Neural cell (in vitro differentiated cells): ENCODE measurements around the gene NKIRAS1. TPM values are rescaled to one million over a fixed set of nuclear protein-coding genes. Genes with fewer than 3 reads are reported as not detected.

ENCODE experiments used
- H2AFZ ChIP-seq: fragments of 200-600, 300-800 bp; sonication (generic), shearing (Covaris generic); 2 replicates; pipeline ENCODE4 v1.6.0; 2014; ENCODE audit warnings: low read depth, mild to moderate bottlenecking, antibody characterized with exemption, low read length, moderate library complexity
- H3F3A ChIP-seq: fragments of 200-600 bp; shearing (Covaris generic); 2 replicates; pipeline ENCODE4 v1.6.1; 2016; ENCODE audit warnings: mild to moderate bottlenecking, moderate library complexity, mixed read lengths, antibody characterized with exemption, low read length; ENCODE audit not compliant: insufficient read depth, poor library complexity, severe bottlenecking
- H3K27ac ChIP-seq: fragments of 200-600, 300-800 bp; sonication (generic), shearing (Covaris generic); 2 replicates; pipeline ENCODE4 v1.5.1; 2014; ENCODE audit warnings: mild to moderate bottlenecking, low read length, moderate library complexity
- H3K27me3 ChIP-seq: fragments of 300-800, 200-600 bp; sonication (generic), shearing (Covaris generic); 2 replicates; pipeline ENCODE4 v1.6.0; 2014; ENCODE audit warnings: mild to moderate bottlenecking, low read depth, low read length, moderate library complexity; ENCODE audit not compliant: insufficient read depth
- H3K36me3 ChIP-seq: fragments of 300-800, 200-600 bp; sonication (generic), shearing (Covaris generic); 2 replicates; pipeline ENCODE4 v1.5.1; 2014; ENCODE audit warnings: mild to moderate bottlenecking, antibody characterized with exemption, low read length, moderate library complexity; ENCODE audit not compliant: insufficient read depth
- H3K4me2 ChIP-seq: fragments of 300-800, 200-600 bp; sonication (generic), shearing (Covaris generic); 2 replicates; pipeline ENCODE4 v1.6.0; 2014; ENCODE audit warnings: mild to moderate bottlenecking, low read length
- H3K4me3 ChIP-seq: fragments of 300-800, 200-600 bp; sonication (generic), shearing (Covaris generic); 2 replicates; pipeline ENCODE4 v1.5.1; 2014; ENCODE audit warnings: mild to moderate bottlenecking, low read length, moderate library complexity
- H3K79me2 ChIP-seq: fragments of 200-600 bp; shearing (Covaris generic); replicated peaks from 2 replicates; pipeline ENCODE4 v1.6.0; 2014; ENCODE audit warnings: mild to moderate bottlenecking, low read length, moderate library complexity; ENCODE audit not compliant: insufficient read depth
- H3K9ac ChIP-seq: fragments of 300-800, 200-600 bp; sonication (generic), shearing (Covaris generic); 2 replicates; pipeline ENCODE4 v1.6.1; 2016; ENCODE audit warnings: mild to moderate bottlenecking, low read length, mixed read lengths
- H3K9me2 ChIP-seq: fragments of 200-600 bp; shearing (Covaris generic); 2 replicates; pipeline ENCODE4 v1.6.1; 2016; ENCODE audit warnings: mild to moderate bottlenecking, low read length, mixed read lengths; ENCODE audit not compliant: insufficient read depth
- H3K9me3 ChIP-seq: fragments of 200-600, 300-800 bp; sonication (generic), shearing (Covaris generic); 2 replicates; pipeline ENCODE4 v1.6.1; 2016; ENCODE audit warnings: mild to moderate bottlenecking, mixed run types, low read length, moderate library complexity, mixed read lengths
- H4K20me1 ChIP-seq: fragments of 200-600 bp; shearing (Covaris generic); 2 replicates; pipeline ENCODE4 v1.6.1; 2016; ENCODE audit warnings: mild to moderate bottlenecking, mixed run types; ENCODE audit not compliant: insufficient read depth
- EP300 ChIP-seq: fragments of 450-650 bp; conservative IDR thresholded peaks from 2 replicates; pipeline ENCODE4 v1.6.1; 2014; ENCODE audit warnings: antibody characterized with exemption, mild to moderate bottlenecking, moderate library complexity; ENCODE audit not compliant: poor library complexity, severe bottlenecking
- EZH2 ChIP-seq: fragments of 200-600, 300-800 bp; shearing (Covaris generic), sonication (generic); IDR thresholded peaks from 2 replicates; pipeline ENCODE4 v1.6.1; 2014; ENCODE audit warnings: antibody characterized with exemption, low read length, borderline replicate concordance, mild to moderate bottlenecking; ENCODE audit not compliant: insufficient read depth, poor library complexity, severe bottlenecking
- MXI1 ChIP-seq: fragments of 450-650 bp; conservative IDR thresholded peaks from 2 replicates; pipeline ENCODE4 v1.6.1; 2014; ENCODE audit warnings: antibody characterized with exemption, mild to moderate bottlenecking; ENCODE audit not compliant: poor library complexity, severe bottlenecking
- POLR2AphosphoS5 ChIP-seq: IDR thresholded peaks from 2 replicates; pipeline ENCODE4 v1.6.1; 2012
- RAD21 ChIP-seq: fragments of 450-650 bp; conservative IDR thresholded peaks from 2 replicates; pipeline ENCODE4 v1.6.1; 2014; ENCODE audit warnings: antibody characterized with exemption, mild to moderate bottlenecking, moderate library complexity
- REST ChIP-seq: IDR thresholded peaks from 2 replicates; pipeline ENCODE4 v1.6.1; 2012; ENCODE audit warnings: borderline replicate concordance
- SMC3 ChIP-seq: fragments of 450-650 bp; conservative IDR thresholded peaks from 2 replicates; pipeline ENCODE4 v1.6.1; 2014; ENCODE audit warnings: antibody characterized with exemption, mild to moderate bottlenecking, moderate library complexity; ENCODE audit not compliant: poor library complexity
- TAF1 ChIP-seq: IDR thresholded peaks from 2 replicates; pipeline ENCODE4 v1.6.1; 2012; ENCODE audit warnings: low read depth
- polyA plus RNA-seq: library from polyadenylated mRNA; depleted of rRNA; stranded (reverse); fragments of >200 nt; gene quantifications from 2 replicates; pipeline ENCODE4 v1.2.3, GENCODE V29; 2014
- TF ChIP-seq, protein P1 (sequence below): fragments of 450-650 bp; IDR thresholded peaks from 2 replicates; pipeline ENCODE4 v1.5.1; 2014; ENCODE audit warnings: antibody characterized with exemption, mild to moderate bottlenecking, moderate library complexity; ENCODE audit not compliant: poor library complexity, severe bottlenecking

NKIRAS1 gene
- polyA plus RNA-seq, 1 donor from 2014 or later = 42.1 TPM

DNA sequence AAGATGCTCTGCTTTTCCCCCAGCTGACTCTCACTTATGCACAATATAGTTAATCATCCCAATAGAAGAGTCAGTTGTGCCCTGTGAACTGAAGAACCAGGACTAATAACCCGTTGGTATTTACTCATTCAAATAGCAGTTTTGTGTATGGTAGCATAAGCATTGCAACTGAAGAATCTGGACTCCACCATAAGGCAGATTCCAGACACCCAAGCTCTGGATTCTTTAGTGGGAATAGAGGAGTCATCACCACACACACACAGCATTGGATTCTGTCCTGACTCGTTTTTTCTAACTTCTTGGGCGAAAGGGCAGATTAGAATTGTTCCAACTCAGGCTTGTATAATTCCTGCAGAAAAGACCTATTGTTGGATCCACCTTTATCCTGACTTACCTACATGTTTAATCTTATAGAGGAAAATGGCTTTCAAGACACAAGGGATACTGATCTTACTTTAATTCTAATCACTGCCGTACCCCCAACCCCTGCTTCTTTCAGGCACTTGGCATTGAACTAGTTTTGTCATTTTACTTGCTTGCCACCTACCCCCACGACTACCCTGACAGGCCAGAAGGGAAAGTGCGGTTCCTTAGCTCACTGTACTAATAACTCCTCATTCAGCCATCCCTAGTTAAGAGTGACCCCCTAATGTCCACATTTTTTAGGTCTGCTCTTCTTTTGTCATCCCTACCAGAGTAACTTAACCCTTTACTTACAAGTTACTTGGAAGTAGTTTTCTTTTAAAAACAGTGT is 42.3 kb downstream of the NKIRAS1 start:
- Histone ChIP-seq H3K27me3 (no peaks in the 10 kb centered on the region), H3K4me3 (no peak overlapping the region), H3K9me2 (no peaks in the 10 kb centered on the region), H3K4me2 (no peak overlapping the region), H3K79me2 (no peaks in the 10 kb centered on the region), H3K9ac (no peak overlapping the region), H3K9me3 (no peaks in the 10 kb centered on the region), H3K27ac (no peak overlapping the region), H4K20me1 (no peaks in the 10 kb centered on the region), H3F3A (no peaks in the 10 kb centered on the region), H3K36me3 (peaks cover 5% of the 10 kb centered on the region), H2AFZ (no peak overlapping the region)
- TF ChIP-seq MXI1 (no peak), POLR2AphosphoS5 (no peak), RAD21 (no peak), EP300 (no peak), SMC3 (no peak), EZH2 (no peak), REST (no peak), TAF1 (no peak)
- TF ChIP-seq, protein P1, sequence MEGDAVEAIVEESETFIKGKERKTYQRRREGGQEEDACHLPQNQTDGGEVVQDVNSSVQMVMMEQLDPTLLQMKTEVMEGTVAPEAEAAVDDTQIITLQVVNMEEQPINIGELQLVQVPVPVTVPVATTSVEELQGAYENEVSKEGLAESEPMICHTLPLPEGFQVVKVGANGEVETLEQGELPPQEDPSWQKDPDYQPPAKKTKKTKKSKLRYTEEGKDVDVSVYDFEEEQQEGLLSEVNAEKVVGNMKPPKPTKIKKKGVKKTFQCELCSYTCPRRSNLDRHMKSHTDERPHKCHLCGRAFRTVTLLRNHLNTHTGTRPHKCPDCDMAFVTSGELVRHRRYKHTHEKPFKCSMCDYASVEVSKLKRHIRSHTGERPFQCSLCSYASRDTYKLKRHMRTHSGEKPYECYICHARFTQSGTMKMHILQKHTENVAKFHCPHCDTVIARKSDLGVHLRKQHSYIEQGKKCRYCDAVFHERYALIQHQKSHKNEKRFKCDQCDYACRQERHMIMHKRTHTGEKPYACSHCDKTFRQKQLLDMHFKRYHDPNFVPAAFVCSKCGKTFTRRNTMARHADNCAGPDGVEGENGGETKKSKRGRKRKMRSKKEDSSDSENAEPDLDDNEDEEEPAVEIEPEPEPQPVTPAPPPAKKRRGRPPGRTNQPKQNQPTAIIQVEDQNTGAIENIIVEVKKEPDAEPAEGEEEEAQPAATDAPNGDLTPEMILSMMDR = no peak

GRCh38 chr3:23873941-23874340 is 42.8 kb downstream of the NKIRAS1 start:
- no peak for TF ChIP-seq MXI1
- no peak for TF ChIP-seq POLR2AphosphoS5
- no peak for TF ChIP-seq EP300
- TF ChIP-seq REST = no peak
- no peak overlapping the region for H3K4me3 ChIP-seq
- no peak overlapping the region for H3K4me2 ChIP-seq
- no peaks in the 10 kb centered on the region for H3K27me3 ChIP-seq
- no peaks in the 10 kb centered on the region for H3K9me2 ChIP-seq
- H3F3A ChIP-seq = no peaks in the 10 kb centered on the region
- H3K9me3 ChIP-seq = no peaks in the 10 kb centered on the region
- H3K36me3 ChIP-seq = peaks cover 2% of the 10 kb centered on the region
- H3K79me2 ChIP-seq = no peaks in the 10 kb centered on the region
- H2AFZ ChIP-seq = no peak overlapping the region
- no peaks in the 10 kb centered on the region for H4K20me1 ChIP-seq
- H3K27ac ChIP-seq = no peak overlapping the region
- H3K9ac ChIP-seq = no peak overlapping the region
